GM21825 (cell line): ENCODE results near the gene LIX1L.

Experiments used
- ATAC-seq: cut with Tn5 transposase; IDR thresholded peaks from one replicate; pipeline ENCODE4 v1.9.1; 2021; ENCODE audit warnings: mild to moderate bottlenecking, moderate library complexity; ENCODE audit not compliant: unreplicated experiment

The LIX1L gene

GRCh38 chr1:145985502-145986439 lies 28.0 kb upstream of the LIX1L start:
- ATAC-seq: no peak

GRCh38 chr1:145985129-145985501 lies 27.3 kb upstream of the LIX1L start:
- no peak for ATAC-seq

- no peak for ATAC-seq
Observed at GRCh38 chr1:145983960-145984830, 26.4 kb upstream of the LIX1L start.

- no peak for ATAC-seq
Observed at GRCh38 chr1:145983206-145983675, 25.4 kb upstream of the LIX1L start.

- ATAC-seq: no peak
Observed at GRCh38 chr1:145982010-145982723, 24.4 kb upstream of the LIX1L start.

GRCh38 chr1:145980457-145980994 lies 22.7 kb upstream of the LIX1L start:
- no peak for ATAC-seq

- no peak for ATAC-seq
Observed at GRCh38 chr1:145979746-145980456, 22.1 kb upstream of the LIX1L start.

- ATAC-seq: peak; percentile 87
Observed at GRCh38 chr1:145978854-145979745, 21.3 kb upstream of the LIX1L start.

- no peak for ATAC-seq
Observed at GRCh38 chr1:145978471-145978853, 20.6 kb upstream of the LIX1L start.

- peak; percentile 30 for ATAC-seq
Observed at GRCh38 chr1:145977486-145978470, 20.0 kb upstream of the LIX1L start.

GRCh38 chr1:145977016-145977415 lies 19.2 kb upstream of the LIX1L start:
- no peak for ATAC-seq

- no peak for ATAC-seq
Observed at GRCh38 chr1:145975216-145975615, 17.4 kb upstream of the LIX1L start.

- ATAC-seq: no peak
Observed at GRCh38 chr1:145974721-145975120, 16.9 kb upstream of the LIX1L start.

- no peak for ATAC-seq
Observed at GRCh38 chr1:145972580-145972979, 14.8 kb upstream of the LIX1L start.

GRCh38 chr1:145967288-145967687 lies 9.5 kb upstream of the LIX1L start:
- ATAC-seq: no peak

GRCh38 chr1:145965119-145965744 lies 7.4 kb upstream of the LIX1L start:
- no peak for ATAC-seq

GRCh38 chr1:145964328-145965118 lies 6.7 kb upstream of the LIX1L start, which contains the start of the genes ANKRD34A and POLR3GL:
TSS of gene ANKRD34A (minus strand) at chr1:145964575. CDS start at chr1:145961759, 2,816 bp downstream.
TSS of gene POLR3GL (plus strand) at chr1:145964690. CDS start at chr1:145974866, 10,176 bp downstream.
- ATAC-seq: peak; percentile 87
